Measurements from ENCODE around the gene SYNE4.

Gene SYNE4

GRCh38 chr19:36051236-36051635 lies 42.6 kb upstream of the SYNE4 start:
- ATAC-seq (ENCODE audit: low read depth) (no peak), DNase-seq (ENCODE audit: low spot score) (no peak)
- peak; percentile 32 for TF ChIP-seq CTCF (IDR thresholded peaks at IDR 0.05; ENCODE audit: poor library complexity, severe bottlenecking)
- no peak overlapping the region for H3K4me3 ChIP-seq (ENCODE audit: severe bottlenecking)
- no peaks in the 10 kb centered on the region for H3K9me3 ChIP-seq (ENCODE audit: severe bottlenecking)
- no peak overlapping the region for H3K27ac ChIP-seq (ENCODE audit: poor library complexity, severe bottlenecking)
- no peaks in the 10 kb centered on the region for H3K36me3 ChIP-seq (ENCODE audit: low read depth)
- peaks cover 3% of the 10 kb centered on the region for H3K4me1 ChIP-seq (ENCODE audit: insufficient read depth, poor library complexity, severe bottlenecking)
- H3K27me3 ChIP-seq (ENCODE audit: insufficient read depth, poor library complexity, severe bottlenecking): no peaks in the 10 kb centered on the region

GRCh38 chr19:36049080-36049698 lies 40.6 kb upstream of the SYNE4 start:
- peaks cover 3% of the 10 kb centered on the region; the same call in 1 of the 2 replicates for H3K36me3 ChIP-seq (ENCODE audit: low read depth)
- TF ChIP-seq CTCF (IDR thresholded peaks at IDR 0.05; ENCODE audit: poor library complexity, severe bottlenecking): no peak
- H3K27me3 ChIP-seq (ENCODE audit: insufficient read depth, poor library complexity, severe bottlenecking): no peaks in the 10 kb centered on the region
- ATAC-seq (ENCODE audit: low read depth): no peak
- H3K9me3 ChIP-seq (ENCODE audit: severe bottlenecking): no peaks in the 10 kb centered on the region
- H3K4me1 ChIP-seq (ENCODE audit: insufficient read depth, poor library complexity, severe bottlenecking): peaks cover 3% of the 10 kb centered on the region
- peak overlapping the region; percentile 14 for H3K27ac ChIP-seq (ENCODE audit: poor library complexity, severe bottlenecking)
- no peak for DNase-seq (ENCODE audit: low spot score)
- no peak overlapping the region for H3K4me3 ChIP-seq (ENCODE audit: severe bottlenecking)

- Histone ChIP-seq H3K4me3 (ENCODE audit: severe bottlenecking) (no peak overlapping the region), H3K4me1 (ENCODE audit: insufficient read depth, poor library complexity, severe bottlenecking) (peaks cover 3% of the 10 kb centered on the region), H3K9me3 (ENCODE audit: severe bottlenecking) (no peaks in the 10 kb centered on the region), H3K36me3 (ENCODE audit: low read depth) (peaks cover 7% of the 10 kb centered on the region; the same call in 1 of the 2 replicates), H3K27ac (ENCODE audit: poor library complexity, severe bottlenecking) (no peak overlapping the region), H3K27me3 (ENCODE audit: insufficient read depth, poor library complexity, severe bottlenecking) (no peaks in the 10 kb centered on the region)
- TF ChIP-seq CTCF (IDR thresholded peaks at IDR 0.05; ENCODE audit: poor library complexity, severe bottlenecking): no peak
- DNase-seq (ENCODE audit: low spot score) (no peak), ATAC-seq (ENCODE audit: low read depth) (no peak)
Measured at GRCh38 chr19:36047835-36048234, 39.2 kb upstream of the SYNE4 start.

GRCh38 chr19:36046443-36047050 lies 37.9 kb upstream of the SYNE4 start:
- Histone ChIP-seq H3K36me3 (ENCODE audit: low read depth) (peaks cover 8% of the 10 kb centered on the region), H3K4me3 (ENCODE audit: severe bottlenecking) (no peak overlapping the region), H3K9me3 (ENCODE audit: severe bottlenecking) (no peaks in the 10 kb centered on the region), H3K27me3 (ENCODE audit: insufficient read depth, poor library complexity, severe bottlenecking) (no peaks in the 10 kb centered on the region), H3K27ac (ENCODE audit: poor library complexity, severe bottlenecking) (no peak overlapping the region), H3K4me1 (ENCODE audit: insufficient read depth, poor library complexity, severe bottlenecking) (peaks cover 6% of the 10 kb centered on the region)
- ATAC-seq (ENCODE audit: low read depth) (no peak), DNase-seq (ENCODE audit: low spot score) (no peak)
- TF ChIP-seq CTCF (IDR thresholded peaks at IDR 0.05; ENCODE audit: poor library complexity, severe bottlenecking): no peak

- peaks cover 7% of the 10 kb centered on the region for H3K4me1 ChIP-seq (ENCODE audit: insufficient read depth, poor library complexity, severe bottlenecking)
- no peak overlapping the region for H3K4me3 ChIP-seq (ENCODE audit: severe bottlenecking)
- H3K36me3 ChIP-seq (ENCODE audit: low read depth): peaks cover 11% of the 10 kb centered on the region
- no peaks in the 10 kb centered on the region for H3K27me3 ChIP-seq (ENCODE audit: insufficient read depth, poor library complexity, severe bottlenecking)
- TF ChIP-seq CTCF (IDR thresholded peaks at IDR 0.05; ENCODE audit: poor library complexity, severe bottlenecking): no peak
- no peak overlapping the region for H3K27ac ChIP-seq (ENCODE audit: poor library complexity, severe bottlenecking)
- ATAC-seq (ENCODE audit: low read depth) (no peak), DNase-seq (ENCODE audit: low spot score) (no peak)
- H3K9me3 ChIP-seq (ENCODE audit: severe bottlenecking): no peaks in the 10 kb centered on the region
Measured at GRCh38 chr19:36043952-36044351, 35.3 kb upstream of the SYNE4 start.
